Mucosa of descending colon (tissue), 3 donors: ENCODE results near the gene ZNF90. TPM values are rescaled to one million over a fixed set of nuclear protein-coding genes. Genes with fewer than 3 reads are reported as not detected.
"Not testable (repeated sequence)": the region's sequence is repeated elsewhere in the genome, so short reads cannot be mapped to it uniquely, and the experiment has no call there.

Experiments
- ATAC-seq: fragments of 200-7000 bp; cut with Tn5 transposase; one replicate; pipeline ENCODE4 v1.9.1; 2020; ENCODE audit warnings: mild to moderate bottlenecking, moderate library complexity
- DNase-seq, 3 donors: peaks; one replicate each; pipeline ENCODE4 v3.0.0-alpha.2; 2020
- H3K36me3 ChIP-seq: fragments of 200-600 bp; one replicate; pipeline ENCODE4 v1.8.0; 2021; ENCODE audit warnings: low read depth, mild to moderate bottlenecking
- H3K4me1 ChIP-seq: fragments of 200-600 bp; one replicate; pipeline ENCODE4 v1.8.0; 2021; ENCODE audit warnings: low read depth, mild to moderate bottlenecking
- H3K4me3 ChIP-seq: fragments of 200-600 bp; one replicate; pipeline ENCODE4 v1.8.0; 2021; ENCODE audit warnings: mild to moderate bottlenecking
- H3K9me3 ChIP-seq: fragments of 200-600 bp; one replicate; pipeline ENCODE4 v1.8.0; 2021; ENCODE audit warnings: mild to moderate bottlenecking
- intact Hi-C, 2 donors: fragments of 100-400 bp; cut with DNase I in 1 of 2; cut with micrococcal nuclease in 1 of 2; formaldehyde crosslinking; loops; one replicate each; pipeline versions ENCODE4 v1.11.0 to v1.11.1; 2022; cut with DNase I, micrococcal nuclease
- total RNA-seq, 3 donors: library from RNA; stranded (reverse); fragmentation: NEBNext Ultra II Directional in 2 of 3; extraction: Animal tissue kit (Norgen Biotek cat#: 25700) in 2 of 3; gene quantifications; one replicate each; pipeline versions ENCODE4 v1.2.1 to v1.2.4, GENCODE V29; 2021 to 2023
- TF ChIP-seq, protein P1 (sequence below): fragments of 200-600 bp; IDR thresholded peaks from one replicate; pipeline ENCODE4 v1.8.0; 2022; ENCODE audit warnings: antibody characterized with exemption, mild to moderate bottlenecking
- donor health status: DM: no; HTN: no; CAD: no; lungs with moderate emphysema.
- donor health status: DM: no; HTN: no; CAD: no.
- donor health status: DM: no; HTN: yes; CAD: no.

ZNF90 gene
- total RNA-seq, 3 donors from 2014 or later, result 1.9 to 4.7 (median 2.9) TPM

DNA sequence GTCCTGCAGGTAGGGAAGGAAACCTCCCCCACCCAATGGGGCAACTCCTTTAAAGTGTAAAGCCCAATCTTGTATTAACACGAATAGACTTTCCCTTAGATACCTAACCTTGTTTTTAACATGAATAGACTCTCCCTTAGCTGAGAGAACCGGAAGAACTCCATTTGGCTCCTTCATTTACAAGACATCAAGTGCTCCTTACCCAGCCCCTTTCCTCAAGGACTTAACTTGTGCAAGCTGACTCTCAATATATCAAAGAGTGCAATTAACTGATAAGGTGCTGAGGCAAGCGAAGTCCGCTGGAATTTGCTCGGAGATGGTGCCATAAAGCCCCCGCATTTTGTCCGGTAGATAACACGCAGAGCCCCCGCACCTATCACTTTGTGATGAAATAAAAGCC, 9.9 kb upstream of the ZNF90 start:
- Histone ChIP-seq H3K36me3 (no peaks in the 10 kb centered on the region), H3K4me3 (no peak overlapping the region), H3K4me1 (no peaks in the 10 kb centered on the region), H3K9me3 (peaks cover 3% of the 10 kb centered on the region)
- DNase-seq, result no peak
- no peak for ATAC-seq
- TF ChIP-seq, protein P1, sequence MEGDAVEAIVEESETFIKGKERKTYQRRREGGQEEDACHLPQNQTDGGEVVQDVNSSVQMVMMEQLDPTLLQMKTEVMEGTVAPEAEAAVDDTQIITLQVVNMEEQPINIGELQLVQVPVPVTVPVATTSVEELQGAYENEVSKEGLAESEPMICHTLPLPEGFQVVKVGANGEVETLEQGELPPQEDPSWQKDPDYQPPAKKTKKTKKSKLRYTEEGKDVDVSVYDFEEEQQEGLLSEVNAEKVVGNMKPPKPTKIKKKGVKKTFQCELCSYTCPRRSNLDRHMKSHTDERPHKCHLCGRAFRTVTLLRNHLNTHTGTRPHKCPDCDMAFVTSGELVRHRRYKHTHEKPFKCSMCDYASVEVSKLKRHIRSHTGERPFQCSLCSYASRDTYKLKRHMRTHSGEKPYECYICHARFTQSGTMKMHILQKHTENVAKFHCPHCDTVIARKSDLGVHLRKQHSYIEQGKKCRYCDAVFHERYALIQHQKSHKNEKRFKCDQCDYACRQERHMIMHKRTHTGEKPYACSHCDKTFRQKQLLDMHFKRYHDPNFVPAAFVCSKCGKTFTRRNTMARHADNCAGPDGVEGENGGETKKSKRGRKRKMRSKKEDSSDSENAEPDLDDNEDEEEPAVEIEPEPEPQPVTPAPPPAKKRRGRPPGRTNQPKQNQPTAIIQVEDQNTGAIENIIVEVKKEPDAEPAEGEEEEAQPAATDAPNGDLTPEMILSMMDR, result no peak
- intact Hi-C loops, result no loop called here

DNA sequence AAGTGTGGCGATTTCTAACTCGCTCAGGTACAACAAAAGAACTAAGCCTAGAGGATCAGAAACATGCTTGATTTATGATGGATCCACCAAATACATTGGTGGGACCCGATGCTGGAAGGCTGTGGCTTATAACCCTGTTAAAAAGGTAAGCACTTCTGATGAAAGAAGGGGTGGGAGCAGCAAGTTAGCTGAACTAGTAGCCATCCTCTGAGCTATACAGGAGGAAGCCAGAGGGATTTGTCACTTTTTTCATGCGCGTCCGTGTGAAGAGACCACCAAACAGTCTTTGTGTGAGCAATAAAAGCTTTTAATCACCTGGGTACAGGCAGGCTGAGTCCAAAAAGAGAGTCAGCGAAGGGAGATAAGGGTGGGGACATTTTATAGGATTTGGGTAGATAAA, 9.2 kb upstream of the ZNF90 start:
- intact Hi-C loops, result not testable (repeated sequence)

DNA sequence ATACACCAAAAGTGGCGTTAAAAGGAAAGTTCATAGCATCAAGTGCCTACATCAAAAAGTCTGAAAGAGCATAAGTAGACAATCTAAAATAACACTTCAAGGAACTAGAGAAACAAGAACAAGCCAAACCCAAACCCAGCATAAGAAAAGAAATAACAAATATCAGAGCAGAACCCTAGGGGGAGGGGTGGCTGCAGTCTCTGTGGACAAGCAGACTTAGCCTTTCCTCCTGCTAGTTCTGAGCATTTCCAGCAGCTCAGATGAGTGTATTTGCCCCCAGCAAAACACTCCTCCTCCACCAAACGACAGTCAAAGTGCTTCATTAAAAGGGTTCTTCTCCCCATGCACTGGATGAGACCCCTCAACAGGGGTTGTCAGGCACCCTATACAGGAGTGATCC, 7.1 kb upstream of the ZNF90 start:
- no peaks in the 10 kb centered on the region for H3K4me1 ChIP-seq
- TF ChIP-seq, protein P1, result no peak
- no peaks in the 10 kb centered on the region for H3K9me3 ChIP-seq
- H3K36me3 ChIP-seq, result no peaks in the 10 kb centered on the region
- no peak overlapping the region for H3K4me3 ChIP-seq
- ATAC-seq (no peak), DNase-seq (no peak)
- intact Hi-C loops, result no loop called here

More for the DNA sequence above, 9.2 kb upstream of the ZNF90 start:
- not testable (repeated sequence) for H3K4me1 ChIP-seq, H3K4me3 ChIP-seq, ATAC-seq, H3K9me3 ChIP-seq, H3K36me3 ChIP-seq, DNase-seq

DNA sequence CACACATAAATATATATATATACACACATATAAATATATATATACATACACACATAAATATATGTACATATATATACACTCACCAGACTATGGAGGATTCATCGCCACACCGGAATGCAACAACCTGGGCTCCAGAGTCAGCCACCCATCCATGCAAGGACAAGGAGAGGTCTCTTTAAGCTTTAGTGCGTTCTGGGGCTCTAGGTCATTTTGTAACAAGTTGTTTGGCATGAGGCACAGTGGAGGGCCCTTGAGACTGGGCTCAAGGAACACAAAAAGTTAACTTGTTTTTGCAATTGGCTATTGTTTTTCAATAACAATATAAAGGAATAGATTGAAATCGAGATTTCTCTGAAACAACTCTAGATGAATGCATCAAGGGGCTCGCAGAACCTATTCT, 4.9 kb upstream of the ZNF90 start:
- intact Hi-C loops, result no loop called here
- ATAC-seq (no peak), DNase-seq (no peak)
- TF ChIP-seq, protein P1, result no peak
- Histone ChIP-seq H3K4me3 (no peak overlapping the region), H3K9me3 (no peaks in the 10 kb centered on the region), H3K36me3 (no peaks in the 10 kb centered on the region), H3K4me1 (no peaks in the 10 kb centered on the region)

DNA sequence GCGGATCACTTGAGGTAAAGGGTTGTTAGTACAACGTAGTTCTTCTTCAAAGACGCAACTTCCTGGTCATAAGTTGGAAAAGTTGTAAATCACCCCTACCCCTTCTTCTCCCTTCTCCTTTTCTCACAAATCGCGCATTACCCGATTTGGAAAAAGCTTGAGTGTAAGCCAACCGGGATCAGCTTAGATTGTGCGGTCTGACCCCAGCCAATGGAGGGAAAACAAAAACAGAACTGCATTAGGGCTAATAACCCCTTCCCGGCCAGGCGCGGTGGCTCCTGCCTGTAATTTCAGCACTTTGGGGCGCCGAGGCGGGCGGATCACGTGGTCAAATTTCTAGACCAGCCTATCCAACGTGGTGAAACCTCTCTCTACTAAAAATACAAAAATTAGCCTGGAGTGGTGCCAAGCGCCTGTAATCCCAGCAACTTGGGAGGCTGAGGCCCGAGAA, 806 bp downstream of the ZNF90 start:
- intact Hi-C loops, result no loop called here

DNA sequence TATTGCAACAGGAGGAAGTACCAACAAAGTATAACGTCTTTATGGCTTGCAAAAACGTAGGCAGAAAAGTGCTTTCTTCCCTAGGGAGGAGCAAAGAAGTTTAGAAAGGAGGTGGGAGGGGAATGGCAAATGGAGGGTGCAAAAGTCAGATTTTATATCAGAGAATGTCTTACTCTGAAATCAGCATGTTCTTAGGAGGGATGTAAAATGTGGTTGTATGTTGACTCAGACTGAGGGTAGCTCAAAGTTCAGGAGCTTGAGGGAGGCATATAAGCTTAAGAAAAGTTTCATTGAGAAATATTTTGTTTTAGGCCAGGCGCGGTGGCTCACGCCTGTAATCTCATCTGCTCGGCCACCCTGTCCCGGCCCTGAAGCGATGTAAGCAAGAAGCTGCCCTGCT, 1.7 kb downstream of the ZNF90 start:
- no peak overlapping the region for H3K4me3 ChIP-seq
- ATAC-seq (peak; percentile 20), DNase-seq (peak in 1 of 3 donors; percentile 31)
- peaks cover 5% of the 10 kb centered on the region for H3K9me3 ChIP-seq
- peaks cover 4% of the 10 kb centered on the region for H3K4me1 ChIP-seq
- no peaks in the 10 kb centered on the region for H3K36me3 ChIP-seq
- intact Hi-C loops, result no loop called here
- TF ChIP-seq, protein P1, result no peak

More for the DNA sequence above, 806 bp downstream of the ZNF90 start:
- DNase-seq, result peak in 2 of 3 donors; percentile 14 to 58
- no peaks in the 10 kb centered on the region for H3K36me3 ChIP-seq
- TF ChIP-seq, protein P1, result no peak
- H3K9me3 ChIP-seq, result peaks cover under 1% of the 10 kb centered on the region
- no peak for ATAC-seq
- H3K4me3 ChIP-seq, result peak overlapping the region; percentile 12
- peaks cover 4% of the 10 kb centered on the region for H3K4me1 ChIP-seq
